ENCODE measurements around the gene RIN1.

DNA sequence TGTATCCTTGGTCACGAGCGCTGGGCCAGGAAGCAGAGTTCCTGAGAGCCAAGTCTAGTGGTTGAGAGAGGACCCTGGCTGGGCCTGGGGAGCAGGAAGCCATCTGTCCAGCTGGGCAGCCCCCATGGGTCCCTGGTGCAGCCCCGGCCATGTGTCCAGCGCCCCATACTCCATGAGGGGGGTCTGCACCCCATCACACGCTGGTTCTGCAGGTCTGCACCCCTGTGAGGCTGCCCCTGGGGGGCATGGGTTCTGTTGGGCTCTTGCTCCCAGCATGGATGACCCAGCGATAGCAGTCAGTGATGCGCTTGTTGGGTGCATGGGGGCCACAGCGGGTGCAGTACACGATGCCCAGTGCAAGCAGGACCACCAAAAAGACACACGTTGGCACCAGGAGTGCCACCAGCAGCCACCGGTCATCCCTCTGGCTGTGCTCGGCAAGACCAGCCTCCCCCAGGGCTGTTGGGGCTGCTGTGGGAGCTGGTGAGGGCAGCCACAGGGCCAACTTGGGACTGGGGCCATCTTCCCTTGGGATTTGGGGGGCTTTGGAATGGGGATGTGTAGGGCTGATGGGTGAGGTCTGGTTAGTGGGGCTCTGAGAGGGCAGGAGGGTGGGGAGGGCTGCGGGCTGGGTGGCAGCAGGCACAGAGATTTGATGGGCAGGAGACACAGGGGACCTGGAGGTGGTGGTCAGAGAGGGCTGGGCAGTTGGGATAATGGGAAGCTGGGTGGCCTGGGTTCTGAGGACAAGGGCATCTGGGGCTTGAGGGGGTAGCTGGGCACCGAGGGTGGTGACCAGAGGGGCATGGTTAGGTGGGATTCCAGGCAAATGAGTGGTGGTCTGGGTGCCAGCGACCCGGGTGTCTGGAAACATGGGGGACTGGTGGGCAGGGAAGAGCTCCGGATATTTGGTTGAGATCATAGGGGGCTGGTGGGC is 21.4 kb downstream of the RIN1 start:
- TF ChIP-seq, protein P1, sequence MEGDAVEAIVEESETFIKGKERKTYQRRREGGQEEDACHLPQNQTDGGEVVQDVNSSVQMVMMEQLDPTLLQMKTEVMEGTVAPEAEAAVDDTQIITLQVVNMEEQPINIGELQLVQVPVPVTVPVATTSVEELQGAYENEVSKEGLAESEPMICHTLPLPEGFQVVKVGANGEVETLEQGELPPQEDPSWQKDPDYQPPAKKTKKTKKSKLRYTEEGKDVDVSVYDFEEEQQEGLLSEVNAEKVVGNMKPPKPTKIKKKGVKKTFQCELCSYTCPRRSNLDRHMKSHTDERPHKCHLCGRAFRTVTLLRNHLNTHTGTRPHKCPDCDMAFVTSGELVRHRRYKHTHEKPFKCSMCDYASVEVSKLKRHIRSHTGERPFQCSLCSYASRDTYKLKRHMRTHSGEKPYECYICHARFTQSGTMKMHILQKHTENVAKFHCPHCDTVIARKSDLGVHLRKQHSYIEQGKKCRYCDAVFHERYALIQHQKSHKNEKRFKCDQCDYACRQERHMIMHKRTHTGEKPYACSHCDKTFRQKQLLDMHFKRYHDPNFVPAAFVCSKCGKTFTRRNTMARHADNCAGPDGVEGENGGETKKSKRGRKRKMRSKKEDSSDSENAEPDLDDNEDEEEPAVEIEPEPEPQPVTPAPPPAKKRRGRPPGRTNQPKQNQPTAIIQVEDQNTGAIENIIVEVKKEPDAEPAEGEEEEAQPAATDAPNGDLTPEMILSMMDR (IDR thresholded peaks at IDR 0.05), result no peak
- no peak for TF ChIP-seq POLR2A (IDR thresholded peaks at IDR 0.05)
